ENCODE data around the gene PAQR5. TPM values are rescaled to one million over a fixed set of nuclear protein-coding genes. Genes with fewer than 3 reads are reported as not detected.
"Not testable (repeated sequence)": the region's sequence is repeated elsewhere in the genome, so short reads cannot be mapped to it uniquely, and the experiment has no call there.

The PAQR5 gene
- total RNA-seq, 2 donors from 2014 or later, result 1.2 to 6.1 TPM

- TF ChIP-seq CTCF (IDR thresholded peaks at IDR 0.05), result no peak
- Histone ChIP-seq H3K27ac (no peak overlapping the region), H3K36me3 (no peaks in the 10 kb centered on the region), H3K27me3 (replicated peaks; ENCODE audit: insufficient read depth) (no peaks in the 10 kb centered on the region), H3K4me3 (no peak overlapping the region), H3K9me3 (no peaks in the 10 kb centered on the region), H3K4me1 (ENCODE audit: control insufficient read depth in 1 of 2, low read depth in 2 of 2) (no peaks in the 10 kb centered on the region)
- DNase-seq (ENCODE audit: low spot score), result no peak
- no peak for ATAC-seq (ENCODE audit: insufficient number of reproducible peaks, low FRiP score, low read depth)
Observed at GRCh38 chr15:69289342-69290146, 9.2 kb upstream of the PAQR5 start.

GRCh38 chr15:69290346-69291164, 8.2 kb upstream of the PAQR5 start:
- Histone ChIP-seq H3K9me3 (no peaks in the 10 kb centered on the region), H3K36me3 (no peaks in the 10 kb centered on the region), H3K27me3 (replicated peaks; ENCODE audit: insufficient read depth) (no peaks in the 10 kb centered on the region), H3K27ac (no peak overlapping the region), H3K4me1 (ENCODE audit: control insufficient read depth in 1 of 2, low read depth in 2 of 2) (no peaks in the 10 kb centered on the region), H3K4me3 (no peak overlapping the region)
- no peak for ATAC-seq (ENCODE audit: insufficient number of reproducible peaks, low FRiP score, low read depth)
- TF ChIP-seq CTCF (IDR thresholded peaks at IDR 0.05), result no peak
- DNase-seq (ENCODE audit: low spot score), result no peak

GRCh38 chr15:69291651-69292050, 7.1 kb upstream of the PAQR5 start:
- H3K4me3 ChIP-seq; DNase-seq (ENCODE audit: low spot score); H3K9me3 ChIP-seq; ATAC-seq (ENCODE audit: insufficient number of reproducible peaks, low FRiP score, low read depth); H3K4me1 ChIP-seq (ENCODE audit: control insufficient read depth in 1 of 2, low read depth in 2 of 2); H3K27ac ChIP-seq; H3K36me3 ChIP-seq; H3K27me3 ChIP-seq (replicated peaks; ENCODE audit: insufficient read depth): not testable (repeated sequence)

GRCh38 chr15:69292826-69293420, 5.8 kb upstream of the PAQR5 start:
- Histone ChIP-seq H3K36me3 (no peaks in the 10 kb centered on the region), H3K4me3 (no peak overlapping the region), H3K4me1 (ENCODE audit: control insufficient read depth in 1 of 2, low read depth in 2 of 2) (no peaks in the 10 kb centered on the region), H3K27ac (no peak overlapping the region), H3K9me3 (no peaks in the 10 kb centered on the region), H3K27me3 (replicated peaks; ENCODE audit: insufficient read depth) (no peaks in the 10 kb centered on the region)
- TF ChIP-seq CTCF (IDR thresholded peaks at IDR 0.05), result no peak
- ATAC-seq (ENCODE audit: insufficient number of reproducible peaks, low FRiP score, low read depth) (no peak), DNase-seq (ENCODE audit: low spot score) (no peak)

GRCh38 chr15:69293741-69294615, 4.7 kb upstream of the PAQR5 start:
- Histone ChIP-seq H3K27me3 (replicated peaks; ENCODE audit: insufficient read depth) (no peaks in the 10 kb centered on the region), H3K9me3 (no peaks in the 10 kb centered on the region), H3K36me3 (no peaks in the 10 kb centered on the region), H3K4me1 (ENCODE audit: control insufficient read depth in 1 of 2, low read depth in 2 of 2) (peaks cover 0 to 7% of the 10 kb centered on the region in 2 donors), H3K27ac (no peak overlapping the region), H3K4me3 (no peak overlapping the region)
- DNase-seq (ENCODE audit: low spot score) (no peak), ATAC-seq (ENCODE audit: insufficient number of reproducible peaks, low FRiP score, low read depth) (no peak)
- TF ChIP-seq CTCF (IDR thresholded peaks at IDR 0.05), result no peak

Data from thoracic aorta (tissue), 2 donors.